T-helper 22 cell (primary cell): ENCODE measurements around the gene HSF4.

Experiments
- DNase-seq: peaks from one replicate; pipeline ENCODE4 v3.0.0-alpha.2; 2020; ENCODE audit warnings: low read depth

HSF4 gene

GRCh38 chr16:67201411-67202345, 37.1 kb downstream of the HSF4 start:
- no peak for DNase-seq

- no peak for DNase-seq
Measured at GRCh38 chr16:67202426-67202825, 37.9 kb downstream of the HSF4 start.

GRCh38 chr16:67202956-67203493, 38.5 kb downstream of the HSF4 start:
- DNase-seq = no peak

GRCh38 chr16:67204076-67204475, 39.5 kb downstream of the HSF4 start:
- DNase-seq = no peak

- DNase-seq = no peak
Measured at GRCh38 chr16:67206129-67206837, 41.7 kb downstream of the HSF4 start.

GRCh38 chr16:67206838-67207248, 42.3 kb downstream of the HSF4 start:
- no peak for DNase-seq

- no peak for DNase-seq
Measured at GRCh38 chr16:67207249-67208091, 42.9 kb downstream of the HSF4 start.

- no peak for DNase-seq
Measured at GRCh38 chr16:67208154-67208896, 43.8 kb downstream of the HSF4 start.

- no peak for DNase-seq
Measured at GRCh38 chr16:67209565-67209964, 45.0 kb downstream of the HSF4 start.

GRCh38 chr16:67210069-67210937, 45.8 kb downstream of the HSF4 start:
- DNase-seq = no peak

GRCh38 chr16:67211674-67212073, 47.1 kb downstream of the HSF4 start:
- DNase-seq = no peak

- no peak for DNase-seq
Measured at GRCh38 chr16:67212766-67213165, 48.2 kb downstream of the HSF4 start.

GRCh38 chr16:67213197-67214019, 48.9 kb downstream of the HSF4 start:
- DNase-seq = no peak

GRCh38 chr16:67215706-67216105, 51.2 kb downstream of the HSF4 start:
- no peak for DNase-seq

- DNase-seq = no peak
Measured at GRCh38 chr16:67216612-67217490, 52.3 kb downstream of the HSF4 start.
